Astrocyte (in vitro differentiated cells and primary cell): ENCODE data around the gene MAP3K4.

Experiments
- CTCF ChIP-seq: IDR thresholded peaks from 2 replicates; pipeline ENCODE4 v1.5.1; 2011; ENCODE audit warnings: low read depth, mild to moderate bottlenecking, inconsistent platforms, low read length, moderate library complexity; ENCODE audit not compliant: insufficient read depth
- EZH2 ChIP-seq: IDR thresholded peaks from 2 replicates; pipeline ENCODE4 v1.6.1; 2012; ENCODE audit warnings: mild to moderate bottlenecking, low read length, inconsistent platforms; ENCODE audit not compliant: insufficient read depth

- TF ChIP-seq CTCF (no peak), EZH2 (no peak)
These were observed 135.6 kb downstream of the MAP3K4 start for GRCh38 chr6:161127071-161127740.
